ENCODE results near the gene MON2. TPM values are rescaled to one million over a fixed set of nuclear protein-coding genes. Genes with fewer than 3 reads are reported as not detected.

Gene MON2
- total and polyA plus RNA-seq, 2 of the 13 experiments (the other 11 are each of a cell fraction or from before 2014, with no cell fraction given) = 10.5 to 24.8 TPM

GRCh38 chr12:62602255-62603060 lies 135.8 kb downstream of the MON2 start (continued):
- TF ChIP-seq KLF16 (CRISPR knock-in tag; IDR thresholded peaks at IDR 0.05) (peak in 1 of 2 experiments; percentile 77; a peak in 2 of 4 replicates), RBAK (CRISPR knock-in tag; IDR thresholded peaks at IDR 0.05) (no peak), MIER3 (CRISPR knock-in tag; IDR thresholded peaks at IDR 0.05; ENCODE audit: borderline replicate concordance) (0 out of 2 replicates have a peak, but pooled peaks have one; percentile 4), ZBTB44 (CRISPR knock-in tag; IDR thresholded peaks at IDR 0.05) (peak; percentile 36; the same call in 1 of the 2 replicates), CREB3 (CRISPR knock-in tag; IDR thresholded peaks at IDR 0.05) (peak; percentile 88; the same call in 1 of the 2 replicates), MAZ (IDR thresholded peaks at IDR 0.05; ENCODE audit: borderline replicate concordance, low read depth, low read length) (no peak), MAZ (CRISPR knock-in tag; IDR thresholded peaks at IDR 0.05; ENCODE audit: low read depth) (no peak; the same call in 1 of the 2 replicates), ZNF512 (CRISPR knock-in tag; IDR thresholded peaks at IDR 0.05) (no peak), PPARG (CRISPR knock-in tag; conservative IDR thresholded peaks at IDR 0.05) (peak; percentile 26; the same call in 1 of the 2 replicates), MBNL3 (CRISPR knock-in tag; conservative IDR thresholded peaks at IDR 0.05) (no peak), ZFP1 (CRISPR knock-in tag; IDR thresholded peaks at IDR 0.05) (0 out of 2 replicates have a peak, but pooled peaks have one; percentile 47), ZNF652 (CRISPR knock-in tag; IDR thresholded peaks at IDR 0.05; ENCODE audit: borderline replicate concordance, low read depth) (peak; percentile 29; the same call in 1 of the 2 replicates), NR1H2 (CRISPR knock-in tag; IDR thresholded peaks at IDR 0.05; ENCODE audit: borderline replicate concordance, low read depth) (no peak), ZNF605 (CRISPR knock-in tag; IDR thresholded peaks at IDR 0.05) (peak; percentile 96), ZKSCAN1 (IDR thresholded peaks at IDR 0.05; ENCODE audit: low read length) (no peak), ZSCAN21 (CRISPR knock-in tag; IDR thresholded peaks at IDR 0.05; ENCODE audit: borderline replicate concordance) (peak; percentile 59; the same call in 1 of the 2 replicates), AHR (CRISPR knock-in tag; IDR thresholded peaks at IDR 0.05) (peak; percentile 71; the same call in 1 of the 2 replicates), DMTF1 (CRISPR knock-in tag; IDR thresholded peaks at IDR 0.05) (0 out of 2 replicates have a peak, but pooled peaks have one; percentile 65), ZNF180 (CRISPR knock-in tag; IDR thresholded peaks at IDR 0.05; ENCODE audit: borderline replicate concordance, low read depth) (0 out of 2 replicates have a peak, but pooled peaks have one; percentile 49), HDAC2 (CRISPR knock-in tag; IDR thresholded peaks at IDR 0.05) (peak; percentile 50), FOSL1 (CRISPR knock-in tag; IDR thresholded peaks at IDR 0.05; ENCODE audit: borderline replicate concordance) (no peak), SMC3 (IDR thresholded peaks at IDR 0.05; ENCODE audit: low read length) (no peak), ZNF550 (CRISPR knock-in tag; IDR thresholded peaks at IDR 0.05; ENCODE audit: borderline replicate concordance) (no peak)
